ENCODE measurements around the gene DLEC1.
"Not testable (repeated sequence)": the region's sequence is repeated elsewhere in the genome, so short reads cannot be mapped to it uniquely, and the experiment has no call there.

The DLEC1 gene

GRCh38 chr3:38020342-38020726 is 18.7 kb upstream of the DLEC1 start:
- DNase-seq: no peak

GRCh38 chr3:38021196-38021595 is 17.8 kb upstream of the DLEC1 start:
- no peak for DNase-seq

- DNase-seq: no peak
These were observed 16.7 kb upstream of the DLEC1 start for GRCh38 chr3:38022301-38022700.

- DNase-seq: no peak
These were observed 15.9 kb upstream of the DLEC1 start for GRCh38 chr3:38022896-38023709.

GRCh38 chr3:38026856-38027255 is 12.2 kb upstream of the DLEC1 start:
- DNase-seq: no peak

- DNase-seq: no peak
These were observed 11.2 kb upstream of the DLEC1 start for GRCh38 chr3:38027466-38028465.

GRCh38 chr3:38028621-38029361 is 10.2 kb upstream of the DLEC1 start:
- no peak for DNase-seq

GRCh38 chr3:38029400-38030125 is 9.4 kb upstream of the DLEC1 start, which contains the start of gene PLCD1:
Gene PLCD1 (minus strand): TSS chr3:38029642. CDS start chr3:38029539, 103 bp downstream.
- DNase-seq: peak; percentile 28

- no peak for DNase-seq
These were observed 8.6 kb upstream of the DLEC1 start for GRCh38 chr3:38030126-38031021.

GRCh38 chr3:38031022-38031994 is 7.7 kb upstream of the DLEC1 start:
- DNase-seq: peak; percentile 25

GRCh38 chr3:38032328-38032865 is 6.6 kb upstream of the DLEC1 start:
- DNase-seq: no peak

GRCh38 chr3:38033586-38033985 is 5.4 kb upstream of the DLEC1 start:
- not testable (repeated sequence) for DNase-seq

- DNase-seq: not testable (repeated sequence)
These were observed 4.7 kb upstream of the DLEC1 start for GRCh38 chr3:38034335-38034734.

GRCh38 chr3:38036286-38036685 is 2.7 kb upstream of the DLEC1 start:
- DNase-seq: no peak

- no peak for DNase-seq
These were observed 2.1 kb upstream of the DLEC1 start for GRCh38 chr3:38036906-38037305.

- peak; percentile 81 for DNase-seq
These were observed 529 bp upstream of the DLEC1 start for GRCh38 chr3:38038447-38038911.

- peak; percentile 73 for DNase-seq
These were observed 872 bp downstream of the DLEC1 start for GRCh38 chr3:38039899-38040261.

- DNase-seq: no peak
These were observed 1.4 kb downstream of the DLEC1 start for GRCh38 chr3:38040401-38040800.

- DNase-seq: no peak
These were observed 4.5 kb downstream of the DLEC1 start for GRCh38 chr3:38043486-38043885.

All from central memory CD4-positive, alpha-beta T cell (primary cell).